ENCODE measurements around the gene ARHGAP8.

GRCh38 chr22:44703255-44703870, 49.0 kb upstream of the ARHGAP8 start:
- TF ChIP-seq CTCF (IDR thresholded peaks at IDR 0.05; ENCODE audit: insufficient read depth, low read depth, low read length) (no peak), EZH2 (IDR thresholded peaks at IDR 0.05; ENCODE audit: insufficient read depth, low read length) (no peak)
